ENCODE results near the gene NDRG4.

Gene NDRG4

GRCh38 chr16:58499615-58500351, at the start of gene NDRG4:
TSS of gene NDRG4 (plus strand) at chr16:58500143. CDS start at chr16:58500249, 106 bp downstream.
- peak; percentile 83 for FAIRE-seq

GRCh38 chr16:58450590-58450989, 49.4 kb upstream of the NDRG4 start:
- no peak for FAIRE-seq

DNA sequence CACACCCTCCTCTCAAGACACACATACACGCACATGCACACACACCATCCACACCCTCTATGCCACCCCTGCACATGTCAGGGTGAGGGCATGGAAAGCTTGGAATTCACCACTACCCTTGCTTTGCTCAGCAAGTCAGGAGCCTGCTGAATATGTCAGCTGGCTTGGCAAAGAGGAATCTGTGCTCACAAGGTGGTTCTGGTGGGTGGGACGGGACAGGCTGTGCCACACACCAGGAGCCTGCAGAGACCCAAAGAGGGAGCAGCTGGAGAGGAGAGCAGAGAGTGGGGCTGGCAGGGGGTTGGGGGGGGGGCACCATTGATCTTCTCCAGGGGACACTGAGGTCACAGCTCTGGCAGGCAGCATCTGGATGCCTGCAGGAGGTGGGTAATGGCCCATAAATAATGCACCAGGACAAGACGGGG, 48.7 kb upstream of the NDRG4 start:
- no peak for FAIRE-seq

GRCh38 chr16:58451945-58452401, 48.0 kb upstream of the NDRG4 start:
- FAIRE-seq: no peak

DNA sequence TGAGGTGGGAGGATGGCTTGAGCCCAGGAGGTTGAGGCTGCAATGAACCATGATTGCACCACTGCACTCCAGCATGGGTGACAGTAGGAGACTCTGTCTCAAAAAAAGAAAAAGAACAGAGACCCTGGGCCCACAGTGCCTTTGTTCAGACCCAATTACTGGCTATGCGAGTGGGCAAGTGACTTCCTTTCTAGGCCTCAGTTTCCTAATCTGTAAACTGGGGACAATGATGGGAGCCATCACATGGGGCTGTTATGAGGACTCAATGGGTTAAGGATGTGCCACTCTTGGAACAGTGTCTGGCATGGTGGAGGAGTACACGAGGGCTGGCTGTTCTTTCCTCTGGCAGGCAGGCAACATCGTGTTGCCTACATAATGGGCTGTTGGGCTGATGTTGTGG, 47.3 kb upstream of the NDRG4 start:
- FAIRE-seq: no peak

- no peak for FAIRE-seq
These were observed 45.8 kb upstream of the NDRG4 start for GRCh38 chr16:58454178-58454577.

GRCh38 chr16:58454856-58455255, 45.1 kb upstream of the NDRG4 start:
- no peak for FAIRE-seq

DNA sequence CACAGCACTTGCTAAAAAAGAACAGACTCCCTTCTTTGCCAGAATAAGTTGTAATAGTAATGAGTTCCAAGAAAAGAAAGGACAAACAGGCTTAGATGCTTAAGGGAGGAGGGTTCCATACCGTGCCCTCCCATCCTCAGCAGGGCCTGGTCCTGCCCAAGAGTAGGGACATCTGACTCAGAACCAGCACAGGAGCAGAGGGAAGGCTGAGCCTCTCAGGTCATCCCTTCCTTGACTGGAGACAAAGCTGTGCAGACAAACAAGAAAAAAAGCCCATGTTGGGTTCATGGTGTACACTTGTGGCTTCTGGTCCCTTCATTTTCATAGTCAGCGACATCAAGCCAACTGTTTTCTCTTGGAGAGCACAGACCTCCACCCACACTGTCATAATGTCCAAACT, 44.2 kb upstream of the NDRG4 start:
- FAIRE-seq: no peak

GRCh38 chr16:58456193-58456592, 43.8 kb upstream of the NDRG4 start:
- no peak for FAIRE-seq

DNA sequence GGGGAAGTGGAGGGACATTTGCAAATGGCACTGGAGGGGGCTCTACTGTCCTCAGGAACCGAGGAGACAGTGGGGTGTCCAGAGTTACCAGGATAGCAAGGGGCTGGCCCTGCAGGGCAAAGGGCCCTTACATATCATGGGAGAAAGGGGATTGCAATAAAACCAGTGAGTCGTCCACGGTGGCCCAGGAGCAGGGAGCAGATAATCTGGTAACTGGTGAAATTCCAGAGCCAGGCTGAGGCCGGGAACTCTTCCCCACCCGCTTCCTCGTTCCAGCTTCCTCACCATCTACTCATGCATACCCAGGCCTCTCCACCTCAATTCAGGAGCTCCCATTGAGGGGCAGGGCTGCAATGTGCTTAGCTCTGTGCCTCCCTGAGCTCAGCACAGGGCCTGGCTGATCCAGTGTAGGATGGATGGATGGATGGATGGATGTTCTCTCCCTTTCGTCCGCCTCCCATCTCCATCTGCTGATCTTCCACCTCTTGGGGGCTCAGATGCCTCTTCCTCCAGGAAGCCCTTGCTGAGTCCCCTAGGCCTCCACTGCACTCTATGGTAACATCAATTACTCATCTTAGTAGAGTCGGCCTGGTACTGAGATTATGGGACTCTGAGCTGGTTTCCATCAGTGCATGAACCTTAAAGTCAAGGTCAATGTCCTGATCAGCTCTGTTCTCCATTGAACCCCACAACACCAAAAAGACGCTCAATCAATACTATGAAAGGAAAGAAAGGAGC, 41.2 kb upstream of the NDRG4 start:
- no peak for FAIRE-seq

DNA sequence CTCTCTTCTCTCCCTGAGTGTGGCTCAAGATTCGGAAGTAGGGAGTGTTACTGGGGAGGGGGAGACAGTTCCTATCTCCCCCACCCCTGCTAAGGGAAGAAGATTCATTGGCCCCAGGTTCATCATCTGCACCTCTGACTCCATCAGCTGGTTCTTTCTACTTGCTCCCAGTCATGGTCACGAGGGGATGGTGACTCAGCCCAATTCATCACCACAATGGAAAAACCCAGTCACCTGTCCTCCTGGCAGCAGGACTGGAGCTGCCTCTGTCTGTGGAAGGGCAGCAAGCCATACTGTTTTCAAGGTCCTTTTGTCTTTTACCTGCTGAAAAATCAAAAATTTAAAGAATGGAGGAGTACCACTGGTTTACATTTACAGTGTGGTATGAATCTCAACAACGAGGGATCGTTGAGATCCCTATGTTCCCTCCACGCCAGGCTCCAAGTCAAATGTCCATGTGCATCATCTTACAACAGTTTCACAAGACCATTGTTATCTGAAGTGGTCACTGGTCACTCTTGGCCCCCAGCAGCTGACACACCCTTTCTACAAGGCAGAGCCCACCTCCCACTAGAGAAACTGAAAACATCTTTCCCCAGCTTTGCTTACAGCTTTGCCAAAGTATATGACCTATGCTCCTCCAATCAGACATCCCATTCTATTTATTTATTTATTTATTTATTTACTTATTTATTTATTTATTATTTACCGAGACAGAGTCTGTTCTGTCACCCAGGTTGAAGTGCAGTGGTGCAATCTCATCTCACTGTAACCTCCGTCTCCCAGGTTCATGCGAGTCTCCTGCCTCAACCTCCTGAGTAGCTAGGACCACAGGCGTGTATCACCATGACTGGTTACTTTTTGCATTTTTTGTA, 40.4 kb upstream of the NDRG4 start:
- FAIRE-seq: no peak

- FAIRE-seq: no peak
These were observed 39.7 kb upstream of the NDRG4 start for GRCh38 chr16:58460219-58460610.

- no peak for FAIRE-seq
These were observed 38.9 kb upstream of the NDRG4 start for GRCh38 chr16:58461056-58461455.

- FAIRE-seq: no peak
These were observed 38.3 kb upstream of the NDRG4 start for GRCh38 chr16:58461640-58462039.

DNA sequence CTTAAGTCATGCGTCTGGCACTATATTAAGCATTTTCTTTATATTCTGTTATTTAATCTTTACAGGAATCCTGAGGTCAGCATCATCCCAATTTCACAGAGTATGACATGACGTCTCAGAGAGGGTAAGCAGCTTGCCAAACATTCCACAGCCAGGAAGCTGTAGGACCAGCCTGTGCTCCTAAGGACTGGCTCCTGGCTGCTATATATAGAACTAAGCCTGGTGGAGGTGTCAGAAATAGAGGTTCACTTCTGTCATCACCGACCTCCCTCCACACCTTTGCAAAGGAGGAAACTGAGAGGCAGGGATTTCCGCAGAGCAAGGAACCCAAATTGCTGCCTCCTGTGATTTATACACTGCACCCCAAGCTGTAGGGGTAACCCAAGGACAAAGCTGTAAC, 37.9 kb upstream of the NDRG4 start:
- FAIRE-seq: no peak

DNA sequence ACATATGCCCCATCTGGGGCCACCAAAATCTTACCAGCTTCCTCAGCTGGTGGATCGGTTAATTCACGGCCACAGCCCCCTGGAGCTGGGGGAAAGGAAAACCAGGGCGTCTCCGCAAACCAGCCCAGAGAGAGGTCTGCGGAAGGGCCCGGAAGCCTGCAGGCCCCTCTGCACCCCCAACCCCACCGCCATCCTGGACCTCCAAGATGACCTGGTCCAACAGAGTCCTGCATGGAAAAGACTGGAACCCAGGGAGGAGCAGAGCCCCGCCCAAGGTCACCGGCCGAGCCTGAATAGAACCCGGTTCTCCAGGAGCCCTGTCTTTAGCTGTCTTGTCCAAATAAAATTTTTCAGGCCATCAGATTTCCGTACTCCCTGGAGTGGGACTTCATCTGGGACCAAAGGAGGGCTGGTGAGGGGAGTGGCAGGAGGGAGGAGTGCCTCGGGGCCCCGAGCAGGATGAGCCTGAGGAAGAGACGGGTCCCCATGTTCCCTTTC, 37.4 kb upstream of the NDRG4 start:
- no peak for FAIRE-seq

DNA sequence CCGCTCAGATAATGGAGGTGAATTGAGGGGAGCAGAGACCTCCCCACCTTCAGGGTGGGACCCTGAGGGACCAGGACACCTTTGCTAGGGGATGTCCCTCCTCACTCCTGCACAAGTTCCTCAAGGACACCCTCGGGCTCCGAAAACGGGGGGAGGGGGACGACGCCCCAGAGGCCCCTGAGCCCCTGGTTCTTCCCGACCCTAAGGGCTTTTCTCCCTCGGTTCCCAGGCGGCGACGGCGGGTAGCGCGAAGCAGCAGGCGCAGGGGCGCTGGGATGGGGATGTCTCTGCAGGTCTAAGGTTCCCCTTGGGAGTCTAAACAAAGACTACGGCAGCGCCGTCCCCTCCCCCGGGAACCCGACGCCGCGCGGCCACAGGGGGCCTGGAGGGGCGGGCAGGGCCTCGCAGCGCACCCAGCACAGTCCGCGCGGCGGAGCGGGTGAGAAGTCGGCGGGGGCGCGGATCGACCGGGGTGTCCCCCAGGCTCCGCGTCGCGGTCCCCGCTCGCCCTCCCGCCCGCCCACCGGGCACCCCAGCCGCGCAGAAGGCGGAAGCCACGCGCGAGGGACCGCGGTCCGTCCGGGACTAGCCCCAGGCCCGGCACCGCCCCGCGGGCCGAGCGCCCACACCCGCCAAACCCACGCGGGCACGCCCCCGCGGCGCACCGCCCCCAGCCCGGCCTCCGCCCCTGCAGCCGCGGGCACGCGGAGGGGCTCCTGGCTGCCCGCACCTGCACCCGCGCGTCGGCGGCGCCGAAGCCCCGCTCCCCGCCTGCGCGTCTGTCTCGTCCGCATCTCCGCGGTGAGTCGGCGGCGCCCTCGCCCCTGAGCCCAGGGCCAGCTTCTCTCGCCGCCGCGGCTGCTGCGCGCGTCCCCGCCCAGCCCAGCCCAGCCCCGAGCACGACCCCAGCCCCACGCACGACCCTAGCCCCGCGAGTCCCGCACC, 36.7 kb upstream of the NDRG4 start:
- FAIRE-seq: no peak

GRCh38 chr16:58464047-58464915, 35.7 kb upstream of the NDRG4 start:
- no peak for FAIRE-seq

GRCh38 chr16:58464916-58465731, 34.8 kb upstream of the NDRG4 start:
- no peak for FAIRE-seq

DNA sequence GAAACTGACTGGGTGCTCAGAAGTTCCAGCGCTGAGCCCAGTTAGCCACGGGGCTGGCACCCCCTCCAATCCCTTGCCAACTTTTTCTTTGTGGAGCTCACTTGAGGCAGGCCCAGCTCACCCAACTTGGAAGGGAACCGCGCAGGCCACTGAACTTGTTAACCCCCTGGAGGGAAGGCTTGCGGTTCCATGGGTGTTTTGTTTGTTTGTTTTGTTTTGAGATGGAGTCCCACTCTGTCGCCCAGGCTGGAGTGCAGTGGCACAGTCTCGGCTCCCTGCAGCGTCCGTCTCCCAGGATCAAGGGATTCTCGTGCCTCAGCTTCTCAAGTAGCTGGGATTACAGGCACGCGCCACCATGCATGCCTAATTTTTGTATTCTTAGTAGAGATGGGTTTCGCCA, 34.1 kb upstream of the NDRG4 start:
- FAIRE-seq: no peak
